GM10248 (cell line): ENCODE measurements around the gene SPINT4.

Experiments
- CTCF ChIA-PET: fragments of 300-600 bp; sonication (Branson Sonifier 250); formaldehyde crosslinking; extraction: SDS; loops from one replicate; lab custom pipeline; 2021; ENCODE audit warnings: antibody characterized with exemption; lab: Yijun Ruan, JAX
- POLR2A ChIA-PET: fragments of 350-650 bp; sonication (Branson Sonifier 250); formaldehyde crosslinking; extraction: SDS; loops from one replicate; lab custom pipeline; 2020; ENCODE audit warnings: antibody characterized with exemption; lab: Yijun Ruan, JAX
- DNase-seq: peaks from one replicate; pipeline ENCODE4 v3.0.0; 2012; ENCODE audit errors: extremely low spot score
- CTCF ChIP-seq: IDR thresholded peaks from 2 replicates; pipeline ENCODE4 v1.5.1; 2012; ENCODE audit warnings: mild to moderate bottlenecking, low read depth; ENCODE audit errors: extremely low read depth, missing control alignments, control extremely low read depth

The SPINT4 gene

GRCh38 chr20:45765307-45765875, 43.2 kb downstream of the SPINT4 start:
- no peak for DNase-seq
- ChIA-PET POLR2A (no interaction called here), CTCF (interaction anchor here (1.2 kb wide), 1 partner anchor 10 kb away, joined by 4 read pairs; no protein-coding TSS in a partner anchor)
- no peak for TF ChIP-seq CTCF

- DNase-seq = no peak
- TF ChIP-seq CTCF = no peak
- ChIA-PET POLR2A (no interaction called here), CTCF (interaction anchor here (1.2 kb wide), 1 partner anchor 10 kb away, joined by 4 read pairs; no protein-coding TSS in a partner anchor)
These were observed 43.8 kb downstream of the SPINT4 start for GRCh38 chr20:45765980-45766379.

GRCh38 chr20:45768479-45768878, 46.3 kb downstream of the SPINT4 start:
- ChIA-PET POLR2A (no interaction called here), CTCF (interaction anchor here (1.1 to 5.4 kb wide), 5 partner anchors 310 to 476 kb away, joined by 3 to 45 read pairs (median 37); no protein-coding TSS in a partner anchor)
- no peak for TF ChIP-seq CTCF
- DNase-seq = no peak

- DNase-seq = peak; percentile 80
- ChIA-PET POLR2A (interaction anchor here (0.5 kb wide), 1 partner anchor 410 kb away, joined by 5 read pairs; no protein-coding TSS in a partner anchor), CTCF (interaction anchor here (0.6 to 5.4 kb wide), 87 partner anchors 8 to 677 kb away, joined by 3 to 49 read pairs (median 5); partner anchors contain the start of genes DNTTIP1, PCIF1, SLPI and SYS1)
- TF ChIP-seq CTCF = peak; percentile 92
These were observed 49.1 kb downstream of the SPINT4 start for GRCh38 chr20:45771182-45771759.

GRCh38 chr20:45772693-45773092, 50.5 kb downstream of the SPINT4 start:
- POLR2A ChIA-PET = no interaction called here
- no peak for TF ChIP-seq CTCF
- no peak for DNase-seq
- CTCF ChIA-PET = interaction anchor here (1.1 to 5.4 kb wide), 9 partner anchors 13 to 480 kb away, joined by 4 to 49 read pairs (median 25); partner anchors contain the start of gene WFDC10A

- POLR2A ChIA-PET = no interaction called here
- CTCF ChIA-PET = interaction anchor here (1.0 to 1.4 kb wide), 2 partner anchors 271 to 456 kb away, joined by 3 read pairs; no protein-coding TSS in a partner anchor
- no peak for TF ChIP-seq CTCF
- no peak for DNase-seq
These were observed 52.8 kb downstream of the SPINT4 start for GRCh38 chr20:45774945-45775344.
